Vagina (tissue), 2 donors: ENCODE measurements around the gene METTL21C. TPM values are rescaled to one million over a fixed set of nuclear protein-coding genes. Genes with fewer than 3 reads are reported as not detected.

Experiments
- DNase-seq, 2 donors: peaks; one replicate each; pipeline ENCODE4 v3.0.0-alpha.2; 2017; ENCODE audit errors: extremely low spot score in 2 of 2
- H3K27ac ChIP-seq: fragments of 200-600 bp; sonication (generic); one replicate; pipeline ENCODE4 v1.5.1; 2019
- H3K27me3 ChIP-seq: fragments of 200-600 bp; sonication (generic); one replicate; pipeline ENCODE4 v1.5.1; 2019
- H3K36me3 ChIP-seq, 2 donors: fragments of 200-600 bp; sonication (generic); one replicate each; pipeline ENCODE4 v1.5.1; 2017 to 2019
- H3K4me1 ChIP-seq: fragments of 200-600 bp; sonication (generic); one replicate; pipeline ENCODE4 v1.5.1; 2019
- H3K4me3 ChIP-seq, 2 donors: fragments of 200-600 bp; sonication (generic); 1 replicate in 1 of 2; 2 replicates in 1 of 2; pipeline ENCODE4 v1.5.1; 2016 to 2019
- H3K9me3 ChIP-seq: fragments of 200-600 bp; sonication (generic); one replicate; pipeline ENCODE4 v1.5.1; 2019
- CTCF ChIP-seq, 3 experiments: fragments of 450-650 bp in 2 of 3; fragments of 200-600 bp in 1 of 3; sonication (generic) in 1 of 3; IDR thresholded peaks; one replicate each; pipeline ENCODE4 v1.5.1; 2017 to 2019; ENCODE audit warnings: antibody characterized with exemption in 3 of 3, mild to moderate bottlenecking in 2 of 3, moderate library complexity in 2 of 3
- POLR2A ChIP-seq, 2 donors: fragments of 450-650 bp; IDR thresholded peaks; one replicate each; pipeline ENCODE4 v1.6.1; 2017; ENCODE audit warnings: antibody characterized with exemption in 2 of 2, mild to moderate bottlenecking in 2 of 2, moderate library complexity in 2 of 2
- POLR2AphosphoS5 ChIP-seq, 2 donors: sonication (generic); formaldehyde crosslinking; IDR thresholded peaks; one replicate each; pipeline ENCODE4 v1.9.0; 2017; ENCODE audit warnings: antibody characterized with exemption in 2 of 2, mild to moderate bottlenecking in 2 of 2, low read depth in 1 of 2; ENCODE audit not compliant: insufficient read depth in 1 of 2
- intact Hi-C: fragments of 100-400 bp; cut with DNase I; formaldehyde crosslinking; loops from one replicate; pipeline ENCODE4 v1.15.1; 2023
- total RNA-seq: library from RNA; depleted of rRNA; stranded (reverse); fragments of >200 nt; gene quantifications from one replicate; pipeline ENCODE4 v1.2.3, GENCODE V29; 2016

METTL21C gene
- total RNA-seq = not detected

DNA sequence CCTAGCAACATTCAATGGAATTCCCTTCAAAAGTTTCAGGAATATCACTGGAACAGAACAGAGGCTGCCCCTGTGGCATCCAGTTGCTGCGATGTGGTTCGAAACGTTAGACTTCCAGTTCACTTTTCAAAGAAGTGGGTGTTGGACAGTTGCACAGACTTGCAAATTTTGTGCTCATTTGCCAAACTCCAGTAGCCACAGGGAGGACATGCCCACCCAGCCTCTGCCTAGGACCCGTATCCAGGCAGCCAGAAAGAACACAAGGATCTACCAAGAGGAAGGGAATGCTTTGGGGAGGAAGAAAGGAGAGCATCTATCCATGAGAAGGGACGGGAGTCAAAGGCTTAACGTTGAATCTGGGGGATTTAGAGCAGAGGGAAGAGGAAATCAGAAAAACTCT, at the start of gene METTL21C:
METTL21C (minus strand) TSS at position 108 of the 400 bp plus-strand sequence. CDS start 546 bp downstream, outside the sequence.
- H3K9me3 ChIP-seq = no peaks in the 10 kb centered on the region
- no peaks in the 10 kb centered on the region for H3K27me3 ChIP-seq
- intact Hi-C loops = no loop called here
- H3K4me1 ChIP-seq = peaks cover 4% of the 10 kb centered on the region
- no peak for DNase-seq
- H3K4me3 ChIP-seq = no peak within 1 kb of the TSS
- no peak for TF ChIP-seq POLR2A (IDR thresholded peaks at IDR 0.05)
- TF ChIP-seq CTCF (IDR thresholded peaks at IDR 0.05) = no peak
- TF ChIP-seq POLR2AphosphoS5 (IDR thresholded peaks at IDR 0.05; ENCODE audit: insufficient read depth in 1 of 2, low read depth in 1 of 2) = no peak
- H3K27ac ChIP-seq = no peak within 1 kb of the TSS
- H3K36me3 ChIP-seq = no peaks in the 10 kb centered on the region

- H3K9me3 ChIP-seq = no peaks in the 10 kb centered on the region
Observed at GRCh38 chr13:102742506-102742905, 47.7 kb upstream of the METTL21C start.

DNA sequence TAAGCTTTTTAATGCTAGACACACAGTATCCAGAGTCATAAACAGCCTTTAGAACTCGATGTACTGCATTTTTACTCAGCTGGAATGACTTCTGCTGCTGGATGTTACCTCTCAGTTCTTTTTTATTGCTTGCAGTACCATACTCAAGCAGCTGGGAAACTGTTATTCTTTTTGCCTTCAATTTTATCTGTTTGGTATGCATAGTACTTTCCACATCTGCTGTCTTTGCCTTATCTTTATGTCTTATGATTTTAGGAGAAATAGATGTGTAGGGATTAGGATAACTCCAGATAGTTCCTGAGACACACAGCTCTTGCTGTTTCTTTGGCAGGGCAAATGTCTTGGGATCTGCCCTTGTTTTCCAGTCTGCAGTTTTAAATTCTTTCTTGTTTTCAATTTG, 47.3 kb upstream of the METTL21C start:
- DNase-seq = no peak
- Histone ChIP-seq H3K27me3 (no peaks in the 10 kb centered on the region), H3K27ac (no peak overlapping the region), H3K4me3 (no peak overlapping the region), H3K4me1 (no peaks in the 10 kb centered on the region), H3K36me3 (no peaks in the 10 kb centered on the region), H3K9me3 (no peaks in the 10 kb centered on the region)
- intact Hi-C loops = no loop called here
- TF ChIP-seq POLR2A (IDR thresholded peaks at IDR 0.05) = no peak
- TF ChIP-seq CTCF (IDR thresholded peaks at IDR 0.05) = no peak
- TF ChIP-seq POLR2AphosphoS5 (IDR thresholded peaks at IDR 0.05; ENCODE audit: insufficient read depth in 1 of 2, low read depth in 1 of 2) = no peak

More at GRCh38 chr13:102742506-102742905, 47.7 kb upstream of the METTL21C start:
- Histone ChIP-seq H3K27ac (no peak overlapping the region), H3K4me1 (no peaks in the 10 kb centered on the region), H3K36me3 (no peaks in the 10 kb centered on the region), H3K27me3 (no peaks in the 10 kb centered on the region), H3K4me3 (no peak overlapping the region)
- no peak for TF ChIP-seq POLR2A (IDR thresholded peaks at IDR 0.05)
- no peak for TF ChIP-seq CTCF (IDR thresholded peaks at IDR 0.05)
- no peak for TF ChIP-seq POLR2AphosphoS5 (IDR thresholded peaks at IDR 0.05; ENCODE audit: insufficient read depth in 1 of 2, low read depth in 1 of 2)
- no peak for DNase-seq
- intact Hi-C loops = no loop called here

DNA sequence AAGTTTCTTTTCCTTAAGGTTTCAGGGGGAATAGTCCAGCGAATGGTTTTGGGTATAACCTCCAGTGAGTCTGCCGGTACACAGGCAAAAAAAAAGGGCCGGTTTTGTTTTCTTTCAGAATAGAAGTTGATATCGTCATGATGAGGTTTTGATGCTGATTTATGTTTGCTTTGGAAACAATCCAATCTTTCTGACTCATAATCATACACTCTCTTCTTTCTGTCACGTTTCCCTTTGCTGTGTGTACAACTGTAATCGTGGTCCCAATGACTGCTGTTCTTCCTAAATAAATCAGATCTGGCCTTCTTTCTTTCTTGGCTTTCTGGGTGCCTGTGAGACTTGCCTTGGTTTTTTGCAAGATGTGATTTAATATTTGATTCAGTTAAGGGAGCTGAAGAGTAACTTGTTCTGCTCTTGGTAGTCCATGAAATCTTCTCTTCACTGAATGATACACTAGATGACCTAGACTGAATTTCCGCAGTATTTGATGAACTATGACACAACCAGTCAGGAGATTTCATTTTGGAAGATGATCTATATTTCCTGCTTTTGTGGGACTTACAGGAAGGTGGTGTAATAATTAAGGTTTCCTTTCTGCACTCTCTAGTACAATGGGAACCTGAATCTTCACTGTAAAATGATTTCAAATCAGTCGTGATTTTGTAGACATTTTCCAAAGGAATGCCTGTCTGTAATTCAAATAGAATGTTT, 34.9 kb upstream of the METTL21C start:
- no peak for TF ChIP-seq CTCF (IDR thresholded peaks at IDR 0.05)
- no peak for TF ChIP-seq POLR2A (IDR thresholded peaks at IDR 0.05)
- TF ChIP-seq POLR2AphosphoS5 (IDR thresholded peaks at IDR 0.05; ENCODE audit: insufficient read depth in 1 of 2, low read depth in 1 of 2) = no peak
- no peak overlapping the region for H3K27ac ChIP-seq
- H3K4me3 ChIP-seq = no peak overlapping the region
- no peaks in the 10 kb centered on the region for H3K9me3 ChIP-seq
- DNase-seq = no peak
- no peaks in the 10 kb centered on the region for H3K36me3 ChIP-seq
- intact Hi-C loops = no loop called here
- no peaks in the 10 kb centered on the region for H3K4me1 ChIP-seq
- H3K27me3 ChIP-seq = no peaks in the 10 kb centered on the region

GRCh38 chr13:102726430-102726829, 31.6 kb upstream of the METTL21C start:
- Histone ChIP-seq H3K27me3 (no peaks in the 10 kb centered on the region), H3K9me3 (no peaks in the 10 kb centered on the region), H3K27ac (no peak overlapping the region), H3K36me3 (no peaks in the 10 kb centered on the region), H3K4me3 (no peak overlapping the region), H3K4me1 (no peaks in the 10 kb centered on the region)
- intact Hi-C loops = no loop called here
- no peak for TF ChIP-seq POLR2AphosphoS5 (IDR thresholded peaks at IDR 0.05; ENCODE audit: insufficient read depth in 1 of 2, low read depth in 1 of 2)
- TF ChIP-seq POLR2A (IDR thresholded peaks at IDR 0.05) = no peak
- no peak for TF ChIP-seq CTCF (IDR thresholded peaks at IDR 0.05)
- no peak for DNase-seq
